MM.1S (cell line): ENCODE measurements around the gene FAM107B.

ENCODE experiments used
- DNase-seq: peaks from one replicate; pipeline ENCODE4 v3.0.0-alpha.2; 2015
- H2AFZ ChIP-seq: fragments of 300-600 bp; sonication (generic); 2 replicates; pipeline ENCODE4 v1.6.0; 2016; ENCODE audit warnings: antibody characterized with exemption, low read length
- H3F3A ChIP-seq: fragments of 300-600 bp; sonication (generic); 2 replicates; pipeline ENCODE4 v1.6.1; 2016; ENCODE audit warnings: mild to moderate bottlenecking, antibody characterized with exemption, low read length, moderate library complexity, mixed read lengths; ENCODE audit not compliant: insufficient read depth
- H3K27ac ChIP-seq: fragments of 300-600 bp; sonication (generic); 2 replicates; pipeline ENCODE4 v1.5.1; 2016; ENCODE audit warnings: mild to moderate bottlenecking, low read length
- H3K27me3 ChIP-seq: fragments of 300-600 bp; sonication (generic); replicated peaks from 2 replicates; pipeline ENCODE4 v1.6.0; 2016; ENCODE audit warnings: low read length; ENCODE audit not compliant: insufficient read depth
- H3K36me3 ChIP-seq: fragments of 300-600 bp; sonication (generic); replicated peaks from 2 replicates; pipeline ENCODE4 v1.6.1; 2016; ENCODE audit warnings: mild to moderate bottlenecking, low read length, mixed read lengths; ENCODE audit not compliant: insufficient read depth
- H3K4me1 ChIP-seq: fragments of 300-600 bp; sonication (generic); 2 replicates; pipeline ENCODE4 v1.6.1; 2016; ENCODE audit warnings: low read length, mixed read lengths
- H3K4me2 ChIP-seq: fragments of 300-600 bp; sonication (generic); 2 replicates; pipeline ENCODE4 v1.6.0; 2016; ENCODE audit warnings: low read depth, low read length
- H3K4me3 ChIP-seq: fragments of 300-600 bp; sonication (generic); 2 replicates; pipeline ENCODE4 v1.5.1; 2016; ENCODE audit warnings: low read length, mixed read lengths
- H3K79me2 ChIP-seq: fragments of 300-600 bp; sonication (generic); 2 replicates; pipeline ENCODE4 v1.6.1; 2016; ENCODE audit warnings: mixed run types, low read length, mixed read lengths
- H3K9ac ChIP-seq: fragments of 300-600 bp; sonication (generic); 2 replicates; pipeline ENCODE4 v1.6.1; 2016; ENCODE audit warnings: low read length, mixed read lengths
- H3K9me2 ChIP-seq: fragments of 300-600 bp; sonication (generic); replicated peaks from 2 replicates; pipeline ENCODE4 v1.6.1; 2016; ENCODE audit warnings: mild to moderate bottlenecking, low read length, mixed read lengths; ENCODE audit not compliant: insufficient read depth
- H3K9me3 ChIP-seq: fragments of 300-600 bp; sonication (generic); replicated peaks from 2 replicates; pipeline ENCODE4 v1.6.1; 2016; ENCODE audit warnings: mild to moderate bottlenecking, low read length, mixed read lengths; ENCODE audit not compliant: insufficient read depth
- H4K20me1 ChIP-seq: fragments of 300-600 bp; sonication (generic); 2 replicates; pipeline ENCODE4 v1.6.1; 2016; ENCODE audit warnings: mild to moderate bottlenecking, low read length, moderate library complexity, mixed read lengths; ENCODE audit not compliant: insufficient read depth
- CTCF ChIP-seq: fragments of 300-600 bp; sonication (generic); IDR thresholded peaks from 2 replicates; pipeline ENCODE4 v1.5.1; 2016; ENCODE audit warnings: antibody characterized with exemption, low read length, mixed read lengths
- EZH2 ChIP-seq: fragments of 300-600 bp; sonication (generic); optimal IDR thresholded peaks from 2 replicates; pipeline ENCODE3; 2017; ENCODE audit warnings: low read depth, mild to moderate bottlenecking, antibody characterized with exemption, low read length, mixed read lengths
- EZH2phosphoT487 ChIP-seq: fragments of 300-600 bp; sonication (generic); IDR thresholded peaks from 2 replicates; pipeline ENCODE4 v1.6.1; 2018; ENCODE audit warnings: antibody characterized with exemption, low read length

Gene FAM107B

GRCh38 chr10:14742382-14742781 is 32.3 kb downstream of the FAM107B start:
- TF ChIP-seq EZH2phosphoT487 (no peak), CTCF (no peak), EZH2 (no peak)
- H3K27me3 ChIP-seq = no peaks in the 10 kb centered on the region
- no peak for DNase-seq
- peak overlapping the region; percentile 30 for H3K4me2 ChIP-seq
- no peaks in the 10 kb centered on the region for H4K20me1 ChIP-seq
- peak overlapping the region; percentile 95 for H3K27ac ChIP-seq
- no peaks in the 10 kb centered on the region for H3K9me2 ChIP-seq
- no peaks in the 10 kb centered on the region for H3K79me2 ChIP-seq
- H2AFZ ChIP-seq = no peak overlapping the region
- peak overlapping the region; percentile 26; the same call in 1 of the 2 replicates for H3K9ac ChIP-seq
- no peak overlapping the region for H3K4me3 ChIP-seq
- H3K9me3 ChIP-seq = no peaks in the 10 kb centered on the region
- peaks cover 29% of the 10 kb centered on the region for H3K4me1 ChIP-seq
- H3F3A ChIP-seq = peaks cover 11% of the 10 kb centered on the region; the same call in 1 of the 2 replicates
- H3K36me3 ChIP-seq = no peaks in the 10 kb centered on the region

- Histone ChIP-seq H3K27me3 (no peaks in the 10 kb centered on the region), H3K79me2 (no peaks in the 10 kb centered on the region), H3F3A (peaks cover 19% of the 10 kb centered on the region; the same call in 1 of the 2 replicates), H4K20me1 (no peaks in the 10 kb centered on the region), H3K27ac (peak overlapping the region; percentile 95), H3K4me3 (no peak overlapping the region), H3K4me2 (peak overlapping the region; percentile 64), H3K9ac (peak overlapping the region; percentile 59), H3K4me1 (peaks cover 43% of the 10 kb centered on the region), H2AFZ (peak overlapping the region; percentile 65), H3K9me3 (no peaks in the 10 kb centered on the region), H3K9me2 (no peaks in the 10 kb centered on the region), H3K36me3 (no peaks in the 10 kb centered on the region)
- peak; percentile 56 for DNase-seq
- TF ChIP-seq EZH2 (no peak), CTCF (no peak), EZH2phosphoT487 (no peak)
Measured at GRCh38 chr10:14740684-14741247, 33.9 kb downstream of the FAM107B start.

GRCh38 chr10:14737808-14738545 is 36.7 kb downstream of the FAM107B start:
- Histone ChIP-seq H3K79me2 (no peaks in the 10 kb centered on the region), H3K4me2 (no peak overlapping the region), H3K27ac (no peak overlapping the region)

More at GRCh38 chr10:14737808-14738545, 36.7 kb downstream of the FAM107B start:
- DNase-seq = no peak
- Histone ChIP-seq H3K27me3 (no peaks in the 10 kb centered on the region), H3K9ac (no peak overlapping the region), H3K36me3 (no peaks in the 10 kb centered on the region), H3K4me1 (peaks cover 58% of the 10 kb centered on the region), H3K9me2 (no peaks in the 10 kb centered on the region), H4K20me1 (no peaks in the 10 kb centered on the region), H3K9me3 (no peaks in the 10 kb centered on the region), H3K4me3 (no peak overlapping the region), H3F3A (peaks cover 33% of the 10 kb centered on the region; the same call in 1 of the 2 replicates), H2AFZ (no peak overlapping the region)
- TF ChIP-seq CTCF (no peak), EZH2phosphoT487 (no peak), EZH2 (no peak)
